Vagina (tissue), 2 donors: ENCODE data around the gene PSME3IP1. TPM values are rescaled to one million over a fixed set of nuclear protein-coding genes. Genes with fewer than 3 reads are reported as not detected.
A peak's percentile ranks its signal among the peaks of the same experiment; 100 is the strongest.
"Not testable (repeated sequence)": the region's sequence is repeated elsewhere in the genome, so short reads cannot be mapped to it uniquely, and the experiment has no call there.

Source experiments
- DNase-seq, 2 donors: peaks; one replicate each; pipeline ENCODE4 v3.0.0-alpha.2; 2017; ENCODE audit errors: extremely low spot score in 2 of 2
- H3K27ac ChIP-seq: fragments of 200-600 bp; sonication (generic); one replicate; pipeline ENCODE4 v1.5.1; 2019
- H3K27me3 ChIP-seq: fragments of 200-600 bp; sonication (generic); one replicate; pipeline ENCODE4 v1.5.1; 2019
- H3K36me3 ChIP-seq, 2 donors: fragments of 200-600 bp; sonication (generic); one replicate each; pipeline ENCODE4 v1.5.1; 2017 to 2019
- H3K4me1 ChIP-seq: fragments of 200-600 bp; sonication (generic); one replicate; pipeline ENCODE4 v1.5.1; 2019
- H3K4me3 ChIP-seq, 2 donors: fragments of 200-600 bp; sonication (generic); 1 replicate in 1 of 2; 2 replicates in 1 of 2; pipeline ENCODE4 v1.5.1; 2016 to 2019
- H3K9me3 ChIP-seq: fragments of 200-600 bp; sonication (generic); one replicate; pipeline ENCODE4 v1.5.1; 2019
- POLR2A ChIP-seq, 2 donors: fragments of 450-650 bp; IDR thresholded peaks; one replicate each; pipeline ENCODE4 v1.6.1; 2017; ENCODE audit warnings: antibody characterized with exemption in 2 of 2, mild to moderate bottlenecking in 2 of 2, moderate library complexity in 2 of 2
- POLR2AphosphoS5 ChIP-seq, 2 donors: sonication (generic); formaldehyde crosslinking; IDR thresholded peaks; one replicate each; pipeline ENCODE4 v1.9.0; 2017; ENCODE audit warnings: antibody characterized with exemption in 2 of 2, mild to moderate bottlenecking in 2 of 2, low read depth in 1 of 2; ENCODE audit not compliant: insufficient read depth in 1 of 2
- intact Hi-C: fragments of 100-400 bp; cut with DNase I; formaldehyde crosslinking; loops from one replicate; pipeline ENCODE4 v1.15.1; 2023
- total RNA-seq: library from RNA; depleted of rRNA; stranded (reverse); fragments of >200 nt; gene quantifications from one replicate; pipeline ENCODE4 v1.2.3, GENCODE V29; 2016
- TF ChIP-seq, protein P1 (sequence below), 3 experiments: fragments of 450-650 bp in 2 of 3; fragments of 200-600 bp in 1 of 3; sonication (generic) in 1 of 3; IDR thresholded peaks; one replicate each; pipeline ENCODE4 v1.5.1; 2017 to 2019; ENCODE audit warnings: antibody characterized with exemption in 3 of 3, mild to moderate bottlenecking in 2 of 3, moderate library complexity in 2 of 3

Gene PSME3IP1
- total RNA-seq, 1 donor from 2014 or later = 70.5 TPM

DNA sequence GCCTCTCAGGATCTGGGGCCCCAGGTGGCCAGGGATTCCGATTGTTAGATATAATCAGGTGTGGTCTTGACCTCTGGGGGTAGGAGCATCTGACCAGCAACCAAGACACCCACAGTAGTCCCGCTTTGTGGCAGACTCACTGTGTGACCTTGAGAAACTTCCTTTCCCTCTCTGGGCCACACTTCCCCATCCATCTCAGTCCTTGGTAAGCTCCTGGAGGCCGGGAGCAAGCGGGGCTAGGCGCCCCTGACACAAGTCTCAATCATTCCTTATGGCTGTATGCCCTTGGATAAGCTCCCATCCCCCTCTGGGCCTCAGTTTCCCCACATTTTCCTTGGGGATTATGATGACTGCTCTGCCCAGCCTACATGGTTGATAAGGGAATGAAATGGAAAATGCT lies 72.2 kb downstream of the PSME3IP1 start:
- no peak for DNase-seq
- no peaks in the 10 kb centered on the region for H3K27me3 ChIP-seq
- H3K4me1 ChIP-seq = peaks cover 20% of the 10 kb centered on the region
- H3K36me3 ChIP-seq = peaks cover 0 to 22% of the 10 kb centered on the region in 2 donors
- TF ChIP-seq POLR2AphosphoS5 (IDR thresholded peaks at IDR 0.05; ENCODE audit: insufficient read depth in 1 of 2, low read depth in 1 of 2) (no peak), POLR2A (IDR thresholded peaks at IDR 0.05) (no peak)
- TF ChIP-seq, protein P1, sequence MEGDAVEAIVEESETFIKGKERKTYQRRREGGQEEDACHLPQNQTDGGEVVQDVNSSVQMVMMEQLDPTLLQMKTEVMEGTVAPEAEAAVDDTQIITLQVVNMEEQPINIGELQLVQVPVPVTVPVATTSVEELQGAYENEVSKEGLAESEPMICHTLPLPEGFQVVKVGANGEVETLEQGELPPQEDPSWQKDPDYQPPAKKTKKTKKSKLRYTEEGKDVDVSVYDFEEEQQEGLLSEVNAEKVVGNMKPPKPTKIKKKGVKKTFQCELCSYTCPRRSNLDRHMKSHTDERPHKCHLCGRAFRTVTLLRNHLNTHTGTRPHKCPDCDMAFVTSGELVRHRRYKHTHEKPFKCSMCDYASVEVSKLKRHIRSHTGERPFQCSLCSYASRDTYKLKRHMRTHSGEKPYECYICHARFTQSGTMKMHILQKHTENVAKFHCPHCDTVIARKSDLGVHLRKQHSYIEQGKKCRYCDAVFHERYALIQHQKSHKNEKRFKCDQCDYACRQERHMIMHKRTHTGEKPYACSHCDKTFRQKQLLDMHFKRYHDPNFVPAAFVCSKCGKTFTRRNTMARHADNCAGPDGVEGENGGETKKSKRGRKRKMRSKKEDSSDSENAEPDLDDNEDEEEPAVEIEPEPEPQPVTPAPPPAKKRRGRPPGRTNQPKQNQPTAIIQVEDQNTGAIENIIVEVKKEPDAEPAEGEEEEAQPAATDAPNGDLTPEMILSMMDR (IDR thresholded peaks at IDR 0.05) = no peak
- no peak overlapping the region for H3K4me3 ChIP-seq
- intact Hi-C loops = no loop called here
- H3K9me3 ChIP-seq = no peaks in the 10 kb centered on the region
- no peak overlapping the region for H3K27ac ChIP-seq

DNA sequence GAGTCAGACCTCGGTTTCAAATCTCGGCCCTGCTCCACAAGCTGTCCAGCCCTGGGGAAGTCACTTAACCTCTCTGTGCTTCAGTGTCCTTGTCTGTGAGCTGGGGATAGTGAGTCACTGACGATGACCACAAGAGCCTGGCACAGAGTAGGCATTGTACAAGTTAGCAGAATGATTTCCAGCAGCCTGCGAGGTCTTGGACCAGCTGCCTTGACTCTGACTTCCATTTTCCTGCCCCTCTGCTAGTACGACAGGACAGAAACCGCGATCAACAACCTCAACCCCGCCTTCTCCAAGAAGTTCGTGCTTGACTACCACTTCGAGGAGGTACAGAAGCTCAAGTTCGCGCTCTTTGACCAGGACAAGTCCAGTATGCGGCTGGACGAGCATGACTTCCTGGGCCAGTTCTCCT lies 72.8 kb downstream of the PSME3IP1 start:
- intact Hi-C loops = no loop called here
- TF ChIP-seq, protein P1 (IDR thresholded peaks at IDR 0.05) = no peak
- no peak for TF ChIP-seq POLR2AphosphoS5 (IDR thresholded peaks at IDR 0.05; ENCODE audit: insufficient read depth in 1 of 2, low read depth in 1 of 2)
- no peak for TF ChIP-seq POLR2A (IDR thresholded peaks at IDR 0.05)
- peak overlapping the region; percentile 39 for H3K27ac ChIP-seq
- no peaks in the 10 kb centered on the region for H3K27me3 ChIP-seq
- H3K4me3 ChIP-seq = no peak overlapping the region
- peaks cover 20% of the 10 kb centered on the region for H3K4me1 ChIP-seq
- no peaks in the 10 kb centered on the region for H3K9me3 ChIP-seq
- H3K36me3 ChIP-seq = peaks cover 0 to 20% of the 10 kb centered on the region in 2 donors
- DNase-seq = no peak

DNA sequence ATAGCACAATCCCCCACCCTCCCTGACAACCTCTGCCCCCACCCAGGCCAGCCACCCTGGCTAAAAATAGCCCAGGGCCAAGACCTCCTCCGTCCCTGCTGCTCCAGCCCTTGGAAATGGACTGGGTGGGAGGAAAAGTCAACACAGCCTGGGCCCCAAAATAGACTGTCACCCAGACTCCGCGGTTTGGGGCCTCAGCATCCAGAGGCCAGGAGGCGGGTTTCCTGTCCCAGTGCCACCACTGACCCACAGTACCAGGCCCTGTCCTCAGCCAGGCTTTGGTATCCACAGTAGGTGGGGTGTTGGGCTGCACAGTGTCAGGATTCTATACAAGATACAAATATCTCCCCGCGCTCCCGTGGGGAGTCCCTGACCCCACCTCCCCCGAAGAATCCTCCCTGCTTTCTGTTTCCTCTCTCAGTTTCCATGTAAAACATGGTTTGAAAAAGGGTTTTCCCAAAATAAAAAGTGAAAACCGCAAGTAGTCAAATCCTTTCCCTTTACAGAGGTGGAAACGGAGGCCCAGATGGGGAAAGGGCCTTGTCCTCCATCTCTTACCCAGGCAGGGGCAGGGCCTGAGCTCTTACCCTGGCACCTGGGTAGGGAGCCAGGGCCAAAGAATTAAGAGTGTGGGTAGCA lies 73.3 kb downstream of the PSME3IP1 start:
- Histone ChIP-seq H3K9me3 (no peaks in the 10 kb centered on the region), H3K27me3 (no peaks in the 10 kb centered on the region), H3K4me1 (peaks cover 20% of the 10 kb centered on the region), H3K27ac (peak overlapping the region; percentile 39), H3K4me3 (no peak overlapping the region), H3K36me3 (peaks cover 0 to 17% of the 10 kb centered on the region in 2 donors)
- DNase-seq = no peak
- TF ChIP-seq POLR2A (IDR thresholded peaks at IDR 0.05) (no peak), POLR2AphosphoS5 (IDR thresholded peaks at IDR 0.05; ENCODE audit: insufficient read depth in 1 of 2, low read depth in 1 of 2) (no peak)
- TF ChIP-seq, protein P1 (IDR thresholded peaks at IDR 0.05) = no peak
- intact Hi-C loops = no loop called here

DNA sequence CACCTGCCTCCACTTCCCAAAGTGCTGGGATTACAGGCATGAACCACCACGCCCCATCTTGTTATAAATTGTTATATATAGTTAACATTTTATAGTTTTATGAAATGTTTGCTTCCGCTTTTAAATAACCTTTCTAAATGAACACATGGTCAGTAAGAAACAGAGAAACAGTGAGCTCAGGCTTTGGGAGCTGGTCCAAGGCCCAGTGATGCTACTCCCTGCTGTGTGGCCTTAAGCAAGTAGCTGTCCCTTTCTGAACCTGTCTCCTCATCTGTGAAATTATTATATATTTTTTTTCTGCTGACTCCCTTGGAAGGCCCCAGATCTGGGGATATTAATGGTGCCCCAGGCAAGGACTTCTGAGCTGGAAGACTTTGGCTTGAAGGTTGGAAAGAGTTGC lies 74.4 kb downstream of the PSME3IP1 start:
- H3K9me3 ChIP-seq = no peaks in the 10 kb centered on the region

DNA sequence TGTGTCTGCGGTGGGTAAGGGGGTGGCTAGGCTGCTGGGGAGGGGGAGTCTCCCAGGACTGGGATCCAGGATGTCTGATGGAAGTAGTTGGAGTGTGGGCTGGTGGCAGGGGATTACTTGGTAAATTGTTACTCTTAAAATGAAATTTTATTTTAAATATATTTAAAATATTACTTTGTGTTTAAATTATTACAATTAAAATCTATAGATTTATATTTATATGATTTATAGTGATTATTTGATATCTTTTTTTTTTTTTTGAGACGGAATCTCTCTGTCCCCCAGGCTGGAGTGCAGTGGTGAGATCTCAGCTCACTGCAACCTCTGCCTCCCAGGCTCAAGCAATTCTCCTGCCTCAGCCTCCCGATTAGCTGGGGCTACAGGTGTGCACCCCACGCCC lies 74.9 kb downstream of the PSME3IP1 start:
- peaks cover 0 to 11% of the 10 kb centered on the region in 2 donors for H3K36me3 ChIP-seq
- TF ChIP-seq POLR2AphosphoS5 (IDR thresholded peaks at IDR 0.05; ENCODE audit: insufficient read depth in 1 of 2, low read depth in 1 of 2) = no peak
- TF ChIP-seq, protein P1 (IDR thresholded peaks at IDR 0.05) = no peak
- no peak for TF ChIP-seq POLR2A (IDR thresholded peaks at IDR 0.05)
- intact Hi-C loops = no loop called here
- H3K9me3 ChIP-seq = no peaks in the 10 kb centered on the region
- no peak overlapping the region for H3K27ac ChIP-seq
- no peak overlapping the region for H3K4me3 ChIP-seq
- H3K4me1 ChIP-seq = peaks cover 24% of the 10 kb centered on the region
- no peak for DNase-seq
- no peaks in the 10 kb centered on the region for H3K27me3 ChIP-seq

More for the DNA sequence above, 74.4 kb downstream of the PSME3IP1 start:
- intact Hi-C loops = no loop called here
- H3K36me3 ChIP-seq = peaks cover 0 to 11% of the 10 kb centered on the region in 2 donors
- DNase-seq = no peak
- H3K4me1 ChIP-seq = peaks cover 20% of the 10 kb centered on the region
- H3K27ac ChIP-seq = no peak overlapping the region
- H3K4me3 ChIP-seq = no peak overlapping the region
- TF ChIP-seq POLR2AphosphoS5 (IDR thresholded peaks at IDR 0.05; ENCODE audit: insufficient read depth in 1 of 2, low read depth in 1 of 2) (no peak), POLR2A (IDR thresholded peaks at IDR 0.05) (no peak)
- TF ChIP-seq, protein P1 (IDR thresholded peaks at IDR 0.05) = no peak
- no peaks in the 10 kb centered on the region for H3K27me3 ChIP-seq

DNA sequence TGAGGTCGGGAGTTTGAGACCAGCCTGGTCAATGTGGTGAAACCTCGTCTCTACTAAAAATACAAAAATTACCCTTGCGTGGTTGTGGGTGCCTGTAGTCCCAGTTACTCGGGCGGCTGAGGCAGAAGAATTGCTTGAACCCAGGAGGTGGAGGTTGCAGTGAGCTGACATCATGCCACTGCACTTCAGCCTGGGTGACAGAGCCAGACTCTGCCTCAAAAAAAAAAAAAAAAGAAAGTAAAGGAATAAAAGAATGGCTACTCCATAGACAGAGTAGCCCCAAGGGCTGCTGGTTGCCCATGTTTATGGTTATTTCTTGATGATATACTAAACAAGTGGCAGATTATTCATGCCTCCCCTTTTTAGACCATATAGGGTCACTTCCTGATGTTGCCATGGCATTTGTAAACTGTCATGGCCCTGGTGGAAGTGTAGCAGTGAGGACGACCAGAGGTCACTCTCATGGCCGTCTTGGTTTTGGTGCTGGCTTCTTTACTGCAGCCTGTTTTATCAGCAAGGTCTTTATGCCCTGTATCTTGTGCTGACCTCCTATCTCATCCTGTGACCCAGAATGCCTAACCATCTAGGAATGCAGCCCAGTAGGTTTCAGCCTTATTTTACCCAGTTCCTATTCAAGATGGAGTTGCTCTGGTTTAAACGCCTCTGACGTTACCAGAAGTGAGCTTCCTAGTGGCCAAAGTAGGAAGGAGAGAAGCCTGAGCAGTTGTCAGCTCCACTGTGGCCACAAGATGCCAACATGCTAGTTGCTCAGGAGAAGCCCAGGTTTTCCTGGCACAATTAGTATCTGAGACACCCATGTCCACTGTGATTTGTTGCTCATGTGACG lies 76.4 kb downstream of the PSME3IP1 start:
- DNase-seq, intact Hi-C loops, H3K9me3 ChIP-seq, H3K27ac ChIP-seq, H3K27me3 ChIP-seq, H3K4me3 ChIP-seq: not testable (repeated sequence)
- peaks cover 0 to 11% of the 10 kb centered on the region in 2 donors for H3K36me3 ChIP-seq
- H3K4me1 ChIP-seq = peaks cover 17% of the 10 kb centered on the region
